Stimulated activated CD8-positive, alpha-beta memory T cell treated with anti-CD3 and anti-CD28 coated beads, Interleukin-12 subunit alpha, Interleukin-12 subunit beta, amount 100 ng/mL, for 24 hours (primary cell): ENCODE results near the gene SCN1B.
"Not testable (repeated sequence)": the region's sequence is repeated elsewhere in the genome, so short reads cannot be mapped to it uniquely, and the experiment has no call there.

Source experiments
- DNase-seq: peaks from one replicate; pipeline ENCODE4 v3.0.0-alpha.2; 2020; ENCODE audit errors: extremely low read depth

The SCN1B gene

GRCh38 chr19:35030257-35031071, at the start of gene SCN1B:
Gene SCN1B, plus strand, starts transcription at chr19:35030470. Its CDS starts 351 bp downstream, at chr19:35030821.
- DNase-seq, result peak; percentile 34

DNA sequence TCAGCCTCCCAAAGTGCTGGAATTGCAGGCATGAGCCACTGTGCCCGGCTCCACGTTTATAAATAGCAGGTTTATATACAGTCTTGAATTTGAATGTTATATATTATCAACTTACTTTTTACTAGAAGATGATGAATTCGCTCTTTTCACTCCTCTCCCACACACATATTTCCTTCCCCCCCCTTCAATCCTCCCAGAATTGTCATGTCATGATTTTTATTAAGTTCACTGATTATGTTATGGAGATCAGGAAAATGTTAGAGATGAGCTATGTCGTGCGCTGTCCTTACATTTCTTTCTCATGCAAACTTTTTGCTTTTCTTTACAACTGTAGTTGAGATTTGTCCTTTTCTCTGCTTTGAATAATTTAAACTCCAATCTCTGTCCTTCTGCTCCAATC, 48.0 kb upstream of the SCN1B start:
- DNase-seq, result no peak

GRCh38 chr19:34983786-34984185, 46.5 kb upstream of the SCN1B start:
- no peak for DNase-seq

- DNase-seq, result no peak
Observed at GRCh38 chr19:34984287-34984686, 46.0 kb upstream of the SCN1B start.

- no peak for DNase-seq
Observed at GRCh38 chr19:34985249-34986022, 44.8 kb upstream of the SCN1B start.

DNA sequence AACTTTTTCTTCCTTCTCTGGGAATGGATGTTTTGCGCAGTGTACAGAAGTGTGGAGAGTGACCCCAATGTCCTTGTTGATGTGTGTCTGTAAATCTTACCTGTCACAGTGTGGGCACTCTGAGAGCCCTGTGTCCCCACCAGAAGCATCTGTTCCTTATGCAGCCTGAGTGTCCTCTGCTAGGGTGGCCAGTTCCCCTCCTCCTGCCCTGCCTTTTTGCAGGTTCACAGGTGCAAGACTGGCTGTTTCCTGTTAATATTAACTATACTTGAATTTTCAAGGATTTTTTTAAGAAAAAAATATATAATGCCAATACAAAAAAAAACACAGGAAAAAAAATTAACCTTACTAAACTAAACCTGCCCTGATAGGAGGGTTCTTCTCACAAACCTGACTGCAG, 42.2 kb upstream of the SCN1B start:
- DNase-seq, result no peak

DNA sequence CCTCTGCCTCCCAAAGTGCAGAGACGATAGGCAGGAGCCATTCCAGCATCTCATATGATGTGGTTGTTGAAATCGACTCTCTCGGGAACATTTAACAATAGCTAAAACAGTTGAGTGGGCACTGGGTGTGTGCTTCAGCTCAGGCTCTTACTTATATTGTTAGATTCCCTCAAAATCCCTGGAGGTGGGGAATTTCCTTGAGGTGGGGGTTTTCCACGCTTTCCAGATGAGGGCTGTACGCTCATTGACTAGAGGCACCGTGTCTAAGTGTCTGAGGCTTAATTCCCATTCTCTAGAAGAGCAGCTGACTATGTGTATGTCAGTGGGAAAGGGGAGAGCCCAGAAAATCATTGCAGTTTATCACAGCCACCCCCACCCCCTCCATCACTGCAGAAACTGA, 41.0 kb upstream of the SCN1B start:
- DNase-seq, result no peak

GRCh38 chr19:34990578-34991192, 39.6 kb upstream of the SCN1B start:
- no peak for DNase-seq

DNA sequence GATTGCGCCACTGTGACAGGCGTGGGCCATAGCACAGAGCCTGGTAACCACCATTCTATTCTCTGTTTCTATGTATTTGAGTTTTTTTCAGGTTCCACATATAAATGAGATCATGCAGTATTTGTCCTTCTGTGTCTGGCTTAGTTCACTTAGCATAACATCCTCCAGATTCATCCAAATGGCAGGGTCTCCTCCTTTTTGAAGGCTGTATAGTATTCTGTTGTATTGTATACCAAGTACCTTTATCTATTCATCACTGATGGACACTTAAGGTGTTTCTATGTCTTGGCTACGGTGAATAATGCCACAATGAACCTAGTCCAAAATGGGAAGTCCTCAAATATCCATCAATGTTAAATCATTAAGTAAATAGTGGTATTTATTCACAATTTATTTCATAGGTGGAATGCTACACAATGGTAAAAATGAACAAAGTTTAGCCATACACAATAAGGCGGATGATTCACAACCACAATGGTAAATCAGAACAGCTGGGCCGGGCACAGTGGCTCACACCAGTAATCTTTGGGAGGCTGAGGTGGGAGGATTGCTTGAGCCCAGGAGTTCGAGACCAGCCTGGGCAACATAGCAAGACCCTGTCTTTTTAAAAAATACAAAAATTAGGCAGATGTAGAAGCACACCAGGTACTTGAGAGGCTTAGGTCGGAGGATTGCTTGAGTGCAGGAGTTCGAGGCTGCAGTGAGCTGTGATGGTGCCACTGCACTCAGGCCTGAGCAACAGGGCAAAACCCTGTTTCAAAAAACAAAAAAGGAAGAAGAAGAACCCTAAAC, 38.5 kb upstream of the SCN1B start:
- DNase-seq, result no peak

GRCh38 chr19:34992582-34992981, 37.7 kb upstream of the SCN1B start:
- not testable (repeated sequence) for DNase-seq

DNA sequence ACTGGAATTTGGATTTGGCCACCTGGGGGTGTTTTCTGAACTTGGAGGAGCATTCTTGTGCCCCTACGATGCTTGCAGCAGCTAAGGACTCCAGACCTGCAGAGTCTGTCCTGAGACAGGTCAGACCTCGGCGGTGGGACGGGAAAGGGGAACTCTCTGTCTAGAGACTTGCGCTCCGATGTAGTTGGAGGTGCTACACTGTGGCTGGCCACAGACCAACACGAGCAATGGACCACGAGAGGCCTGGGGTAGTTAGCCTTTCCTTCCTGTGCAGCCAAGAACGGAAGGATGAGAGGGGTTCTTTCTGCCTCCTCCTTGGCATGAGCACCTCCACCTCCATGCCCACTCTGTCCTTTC, 36.0 kb upstream of the SCN1B start:
- DNase-seq, result no peak

DNA sequence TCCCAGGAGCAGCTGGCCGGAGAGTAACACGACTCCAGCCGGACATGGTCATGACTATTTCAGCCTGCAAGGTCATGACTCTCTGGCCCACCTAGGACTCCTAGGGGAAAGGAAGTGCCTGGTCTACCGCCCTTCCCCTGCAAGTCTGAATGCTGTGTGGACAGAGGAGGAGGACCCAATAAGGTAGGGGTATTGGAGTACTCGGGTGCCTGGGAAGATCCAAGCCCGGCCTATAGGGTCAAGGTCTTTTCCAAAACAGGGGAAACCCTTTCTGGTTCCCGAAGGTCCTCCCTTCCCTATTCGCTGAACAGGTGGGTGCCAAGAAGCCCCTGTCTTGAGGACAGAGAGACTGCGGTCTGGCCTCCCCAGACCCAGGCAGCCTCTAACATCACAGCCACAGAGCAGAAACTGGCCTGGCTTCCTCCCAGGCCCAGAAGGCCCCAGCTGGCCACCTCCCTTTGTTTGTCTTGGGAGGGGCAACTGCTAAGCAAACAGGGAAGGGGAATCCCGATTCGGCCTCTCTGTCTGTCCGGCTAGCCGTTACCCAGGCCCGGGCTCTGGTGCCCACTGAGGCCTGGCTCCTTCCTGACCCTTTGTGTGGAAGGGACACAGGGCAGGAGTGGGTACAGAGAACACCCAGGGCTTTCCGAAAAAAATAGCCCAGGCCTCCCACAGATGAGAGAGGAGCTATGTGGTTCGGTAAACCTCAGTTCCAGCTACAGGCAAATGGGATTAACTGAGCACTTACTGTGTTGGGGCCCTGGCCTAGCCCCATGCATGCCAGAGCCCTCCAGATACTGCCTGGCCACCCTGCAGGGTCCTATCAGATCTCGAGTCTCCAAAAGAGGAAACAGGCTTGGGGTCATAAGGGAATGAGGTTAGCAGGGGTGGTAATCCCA, 35.4 kb upstream of the SCN1B start:
- DNase-seq, result no peak

DNA sequence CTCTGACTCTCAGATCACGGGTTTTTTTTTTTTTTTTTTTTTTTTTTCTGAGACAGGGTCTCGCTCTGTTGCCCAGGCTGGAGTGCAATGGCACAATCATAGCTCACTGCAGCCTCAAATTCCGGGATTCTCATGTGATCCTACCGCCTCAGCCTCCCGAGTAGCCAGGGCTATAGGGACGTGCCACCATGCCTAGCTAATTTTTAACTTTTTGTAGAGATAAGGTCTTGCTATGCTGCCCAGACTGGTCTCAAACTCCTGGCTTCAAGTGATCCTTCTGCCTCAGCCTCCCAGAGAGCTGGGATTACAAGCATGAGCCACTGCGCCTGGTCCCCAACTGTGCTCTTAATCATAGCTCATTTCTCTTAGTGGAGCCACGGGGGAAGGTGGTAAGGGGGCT, 34.7 kb upstream of the SCN1B start:
- no peak for DNase-seq

DNA sequence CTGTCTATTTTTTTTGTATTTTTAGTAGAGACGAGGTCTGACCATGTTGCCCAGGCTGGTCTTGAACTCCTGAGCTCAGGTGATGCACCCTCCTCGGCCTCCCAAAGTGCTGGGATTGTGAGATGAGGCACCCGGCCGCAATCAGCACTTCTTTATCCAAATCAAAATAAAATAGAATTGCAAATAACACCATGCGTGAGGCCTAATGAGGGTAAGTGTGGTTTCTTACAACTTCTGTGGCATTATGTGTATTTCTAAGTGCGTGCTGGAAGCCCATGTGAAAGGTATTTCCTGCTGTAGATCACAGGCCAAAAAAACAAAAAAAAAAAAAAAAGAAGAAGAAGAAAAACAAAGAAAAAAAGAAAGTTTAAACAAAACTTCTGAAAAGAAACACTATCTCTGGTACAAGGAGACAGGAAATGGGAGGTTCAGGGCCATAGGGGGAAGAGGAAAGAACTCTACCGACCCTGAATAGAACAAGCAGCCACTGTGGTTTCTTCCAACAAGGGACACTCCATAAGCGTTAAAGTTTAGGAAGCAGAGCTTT, 33.1 kb upstream of the SCN1B start:
- no peak for DNase-seq

GRCh38 chr19:34998224-34998623, 32.0 kb upstream of the SCN1B start:
- DNase-seq, result not testable (repeated sequence)

DNA sequence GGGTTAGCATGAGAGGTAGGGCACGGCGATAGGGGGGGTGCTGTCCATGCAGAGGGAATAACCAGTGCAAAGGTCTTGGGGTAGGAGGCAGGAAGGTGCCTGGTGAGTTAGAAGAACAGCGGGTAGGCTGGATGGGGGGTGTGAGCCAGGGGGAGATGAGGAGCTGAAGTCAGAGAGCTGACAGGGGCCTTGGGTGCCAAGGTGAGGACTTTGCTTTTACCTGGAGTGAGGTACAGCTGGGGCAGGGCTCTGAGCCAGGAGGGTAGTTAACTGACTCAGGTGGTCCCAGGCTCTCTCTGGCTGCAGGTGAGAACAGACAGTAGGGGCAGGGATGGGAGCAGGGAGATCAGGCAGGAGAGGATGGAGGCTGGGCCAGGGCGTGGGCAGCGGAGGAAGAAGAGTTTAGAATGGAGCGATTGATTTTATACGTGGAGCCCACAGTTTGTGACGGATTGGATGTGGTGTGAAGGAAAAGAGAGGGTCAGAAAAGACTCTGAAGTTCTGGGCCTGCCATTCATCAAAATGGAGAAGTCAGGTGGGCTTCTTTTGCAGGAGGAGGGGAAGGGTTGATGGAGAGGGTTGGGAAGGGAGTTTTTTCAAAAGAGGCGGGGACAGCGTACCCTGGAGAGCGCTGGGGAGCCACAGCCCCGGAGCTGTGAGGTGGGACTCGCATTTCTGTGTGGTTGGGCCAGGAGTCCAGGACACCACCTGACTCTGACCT, 31.3 kb upstream of the SCN1B start:
- no peak for DNase-seq

- DNase-seq, result peak; percentile 49
Observed at GRCh38 chr19:34999498-35000337, 30.6 kb upstream of the SCN1B start, which contains the start of gene GRAMD1A. Gene GRAMD1A, plus strand, starts transcription at chr19:35000323. Its CDS starts 156 bp downstream, at chr19:35000479.

- no peak for DNase-seq
Observed at GRCh38 chr19:35000338-35000646, 30.0 kb upstream of the SCN1B start.
